ENCODE measurements around the gene ZAR1.

DNA sequence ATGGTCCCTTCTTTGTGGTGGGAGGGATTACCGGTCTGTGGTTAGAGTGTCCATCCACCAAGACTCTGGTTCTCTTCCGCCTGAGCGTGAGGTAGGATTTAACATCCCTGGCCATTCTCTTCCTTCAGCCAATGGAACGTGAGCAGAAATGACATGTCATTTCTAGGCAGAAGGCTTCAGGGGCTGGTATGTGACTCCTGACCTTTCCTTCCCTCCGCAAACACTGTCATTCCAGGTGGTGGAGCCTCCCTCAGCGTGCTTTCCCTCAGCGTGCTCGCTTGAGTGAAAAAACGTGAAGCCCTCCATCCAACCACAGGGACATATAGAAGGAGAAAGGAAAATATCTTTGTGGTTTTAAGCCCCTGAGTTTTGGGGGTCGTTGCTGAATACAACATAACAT is 40.9 kb upstream of the ZAR1 start:
- TF ChIP-seq FOXM1 (IDR thresholded peaks at IDR 0.05; ENCODE audit: borderline replicate concordance), result no peak
- no peak for TF ChIP-seq FOXA1 (IDR thresholded peaks at IDR 0.05)
- TF ChIP-seq LEF1 (IDR thresholded peaks at IDR 0.05; ENCODE audit: borderline replicate concordance), result no peak
- no peak for TF ChIP-seq TARDBP (IDR thresholded peaks at IDR 0.05)
- TF ChIP-seq, protein P1, sequence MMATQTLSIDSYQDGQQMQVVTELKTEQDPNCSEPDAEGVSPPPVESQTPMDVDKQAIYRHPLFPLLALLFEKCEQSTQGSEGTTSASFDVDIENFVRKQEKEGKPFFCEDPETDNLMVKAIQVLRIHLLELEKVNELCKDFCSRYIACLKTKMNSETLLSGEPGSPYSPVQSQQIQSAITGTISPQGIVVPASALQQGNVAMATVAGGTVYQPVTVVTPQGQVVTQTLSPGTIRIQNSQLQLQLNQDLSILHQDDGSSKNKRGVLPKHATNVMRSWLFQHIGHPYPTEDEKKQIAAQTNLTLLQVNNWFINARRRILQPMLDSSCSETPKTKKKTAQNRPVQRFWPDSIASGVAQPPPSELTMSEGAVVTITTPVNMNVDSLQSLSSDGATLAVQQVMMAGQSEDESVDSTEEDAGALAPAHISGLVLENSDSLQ (IDR thresholded peaks at IDR 0.05), result no peak

Data from HEK293T (cell line).